ENCODE results near the gene UNC5A. TPM values are rescaled to one million over a fixed set of nuclear protein-coding genes. Genes with fewer than 3 reads are reported as not detected.

Gene UNC5A
- polyA plus RNA-seq, 1 of the 3 experiments (the other 2 are of a cell fraction), result 0.46 TPM

GRCh38 chr5:176814836-176815438, 4.6 kb downstream of the UNC5A start:
- CTCF ChIA-PET, result interaction anchor here (0.7 to 16.4 kb wide), 9 partner anchors 11 to 156 kb away, joined by 3 to 167 read pairs (median 9); no protein-coding TSS in a partner anchor
- peaks cover 13% of the 10 kb centered on the region for H3K27me3 ChIP-seq (ENCODE audit: insufficient read depth)

More at GRCh38 chr5:176814836-176815438, 4.6 kb downstream of the UNC5A start:
- Histone ChIP-seq H3K9ac (no peak overlapping the region), H3K79me2 (ENCODE audit: insufficient read depth) (no peaks in the 10 kb centered on the region), H3K4me3 (ENCODE audit: low read depth in 2 of 2, low read length in 1 of 2) (no peak overlapping the region), H3K36me3 (replicated peaks in 1 of 2; ENCODE audit: control insufficient read depth in 1 of 2, insufficient read depth in 2 of 2, low read length in 1 of 2) (no peaks in the 10 kb centered on the region), H2AFZ (ENCODE audit: low read depth) (no peak overlapping the region), H3K4me1 (ENCODE audit: control insufficient read depth in 1 of 2, insufficient read depth in 2 of 2, low read depth in 1 of 2, low read length in 1 of 2) (peaks cover 0 to 54% of the 10 kb centered on the region in 2 experiments; a peak in 1 of 4 replicates), H3F3A (replicated peaks; ENCODE audit: insufficient read depth) (no peaks in the 10 kb centered on the region), H4K20me1 (ENCODE audit: insufficient read depth) (no peaks in the 10 kb centered on the region), H3K4me2 (no peak overlapping the region), H3K9me3 (no peaks in the 10 kb centered on the region), H3K9me2 (no peaks in the 10 kb centered on the region), H3K27ac (ENCODE audit: low read depth in 2 of 2, low read length in 1 of 2) (no peak overlapping the region; a peak in 1 of 4 replicates)
- 34% methylated on average over 7 of the region's 10 CpGs for WGBS (ENCODE audit: low lambda C conversion rate)
- no peak for DNase-seq
- POLR2A ChIA-PET, result interaction anchor here (1.3 kb wide), 2 partner anchors 12 to 20 kb away, joined by 4 read pairs; no protein-coding TSS in a partner anchor
- TF ChIP-seq EZH2phosphoT487 (IDR thresholded peaks at IDR 0.05; ENCODE audit: borderline replicate concordance, low read depth) (no peak), RAD21 (IDR thresholded peaks at IDR 0.05; ENCODE audit: low read length) (no peak), NRF1 (IDR thresholded peaks at IDR 0.05; ENCODE audit: low read depth, low read length) (no peak), TEAD4 (IDR thresholded peaks at IDR 0.05; ENCODE audit: borderline replicate concordance, insufficient read depth) (no peak), ELF1 (IDR thresholded peaks at IDR 0.05) (no peak), USF2 (IDR thresholded peaks at IDR 0.05; ENCODE audit: borderline replicate concordance, low read depth, low read length) (no peak), SIN3A (IDR thresholded peaks at IDR 0.05; ENCODE audit: borderline replicate concordance, low read depth, low read length) (no peak), FOSL2 (IDR thresholded peaks at IDR 0.05; ENCODE audit: borderline replicate concordance, low read depth) (no peak), REST (IDR thresholded peaks at IDR 0.05; ENCODE audit: low read depth, low read length) (no peak)
